ENCODE results near the gene RPS27A.
A peak's percentile ranks its signal among the peaks of the same experiment; 100 is the strongest.
"Not testable (repeated sequence)": the region's sequence is repeated elsewhere in the genome, so short reads cannot be mapped to it uniquely, and the experiment has no call there.

Gene RPS27A

GRCh38 chr2:55232084-55232862, at the start of gene RPS27A, which contains the start of gene CLHC1:
Gene RPS27A (plus strand): TSS chr2:55232688. CDS start chr2:55232825, 137 bp downstream.
Gene CLHC1 (minus strand): TSS chr2:55232293. CDS start chr2:55222411, 9,882 bp downstream.
- DNase-seq (ENCODE audit: low read depth in 2 of 2), result peak; percentile 86 to 91

DNA sequence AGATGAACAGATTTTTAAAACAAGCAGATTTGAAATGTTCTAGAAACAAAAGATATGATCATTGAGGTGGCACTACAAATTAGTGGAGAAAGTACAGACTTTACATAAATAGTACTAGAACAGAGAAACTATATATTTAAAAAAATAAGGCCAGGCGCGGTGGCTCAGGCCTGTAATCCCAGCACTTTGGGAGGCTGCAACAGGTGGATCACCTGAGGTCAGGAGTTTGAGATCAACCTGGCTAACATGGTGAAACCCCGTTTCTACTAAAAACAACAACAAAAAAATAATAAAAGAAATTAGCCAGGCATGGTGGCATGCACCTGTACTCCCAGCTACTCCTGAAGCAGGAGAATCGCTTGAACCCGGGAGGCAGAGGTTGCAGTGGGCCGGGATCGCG, 45.7 kb upstream of the RPS27A start:
- not testable (repeated sequence) for DNase-seq (ENCODE audit: low read depth in 2 of 2)

- not testable (repeated sequence) for DNase-seq (ENCODE audit: low read depth in 2 of 2)
Observed at GRCh38 chr2:55191888-55192287, 40.6 kb upstream of the RPS27A start.

DNA sequence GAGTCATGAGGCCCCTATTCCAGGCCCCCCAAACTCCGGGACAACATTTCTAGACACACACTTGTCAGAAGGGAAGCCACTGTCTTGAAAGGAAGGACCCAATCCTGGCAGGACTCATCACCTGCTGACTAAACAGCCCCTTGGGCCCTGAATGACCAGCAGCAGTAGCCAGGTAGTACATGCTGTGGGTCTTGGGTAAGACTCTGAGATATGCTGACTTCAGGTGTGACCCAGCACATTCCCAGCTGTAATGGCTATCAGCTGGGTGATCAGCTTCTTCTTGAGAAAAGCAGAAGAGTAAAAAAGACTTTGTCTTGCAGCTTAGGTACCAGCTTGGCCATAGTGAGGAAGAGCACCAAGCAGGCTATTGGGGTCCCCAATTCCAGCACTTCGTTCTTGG, 36.0 kb upstream of the RPS27A start:
- DNase-seq (ENCODE audit: low read depth in 2 of 2), result no peak

DNA sequence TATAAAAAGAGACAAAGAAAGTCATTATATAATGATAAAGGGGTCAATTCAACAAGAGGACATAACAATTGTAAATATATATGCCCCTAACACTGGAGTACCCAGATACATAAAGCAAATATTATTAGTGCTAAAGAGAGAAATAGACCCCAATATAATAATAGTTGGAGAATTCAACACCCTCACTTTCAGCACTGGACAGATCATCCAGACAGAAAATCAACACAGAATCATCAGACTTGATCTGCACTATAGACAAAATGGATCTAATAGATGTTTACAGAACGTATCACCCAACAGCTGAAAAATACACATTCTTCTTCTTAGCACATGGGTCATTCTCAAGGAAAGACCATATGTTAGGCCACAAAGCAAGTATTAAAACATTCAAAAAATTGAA, 32.1 kb upstream of the RPS27A start:
- no peak for DNase-seq (ENCODE audit: low read depth in 2 of 2)

DNA sequence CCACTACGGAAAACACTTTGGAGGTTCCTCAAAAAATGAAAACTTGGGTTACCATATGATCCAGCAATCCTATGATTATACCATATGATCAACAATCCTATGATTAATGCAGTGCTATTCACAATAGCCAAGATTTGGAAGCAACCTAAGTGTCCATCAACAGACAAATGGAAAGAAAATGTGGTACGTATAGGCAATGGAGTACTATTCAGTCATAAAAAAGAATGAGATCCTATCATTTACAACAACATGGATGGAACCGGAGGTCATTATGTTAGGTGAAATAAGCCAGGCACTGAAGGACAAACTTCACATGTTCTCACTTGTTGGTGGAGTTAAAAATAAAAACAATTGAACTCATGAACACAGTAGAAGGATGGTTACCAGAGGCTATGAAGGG, 28.0 kb upstream of the RPS27A start:
- no peak for DNase-seq (ENCODE audit: low read depth in 2 of 2)

GRCh38 chr2:55204950-55205349, 27.5 kb upstream of the RPS27A start:
- no peak for DNase-seq (ENCODE audit: low read depth in 2 of 2)

- DNase-seq (ENCODE audit: low read depth in 2 of 2), result no peak
Observed at GRCh38 chr2:55213822-55214221, 18.7 kb upstream of the RPS27A start.

DNA sequence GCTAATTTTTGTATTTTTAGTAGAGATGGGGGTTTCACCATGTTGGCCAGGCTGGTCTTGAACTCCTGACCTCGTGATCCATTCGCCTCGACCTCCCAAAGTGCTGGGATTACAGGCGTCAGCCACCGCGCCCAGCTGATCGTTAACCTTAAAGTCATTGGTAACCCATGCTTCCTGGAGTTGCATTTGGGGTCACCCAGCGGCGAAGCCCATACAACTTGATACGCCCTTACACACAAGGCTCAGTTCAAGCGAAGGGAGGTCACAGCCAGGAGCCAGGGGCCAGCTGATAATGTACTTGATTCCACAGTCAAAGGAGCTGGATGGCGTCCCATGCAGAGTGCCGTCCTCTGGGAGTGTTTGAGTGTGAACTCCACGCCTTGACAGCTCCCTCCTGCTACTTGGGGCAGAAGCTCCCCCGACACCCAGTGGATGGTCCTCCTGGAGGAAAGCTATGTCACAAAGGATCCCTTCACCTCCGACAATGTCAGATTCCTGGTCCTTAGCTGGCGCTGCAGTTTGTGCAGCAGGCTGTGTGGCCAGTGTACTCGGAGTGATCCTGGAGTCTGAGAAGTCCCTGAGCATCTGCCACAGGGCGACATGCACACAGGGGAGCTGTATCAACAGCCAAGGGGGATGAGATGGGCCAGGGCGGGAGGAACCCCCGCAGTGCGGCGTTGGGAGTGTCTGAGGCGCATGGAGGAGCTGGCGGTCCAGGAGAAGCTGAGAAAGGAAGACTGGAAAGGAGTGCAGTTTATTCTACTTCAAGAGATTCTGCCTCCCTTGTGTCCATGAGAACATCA, 8.3 kb upstream of the RPS27A start:
- no peak for DNase-seq (ENCODE audit: low read depth in 2 of 2)

DNA sequence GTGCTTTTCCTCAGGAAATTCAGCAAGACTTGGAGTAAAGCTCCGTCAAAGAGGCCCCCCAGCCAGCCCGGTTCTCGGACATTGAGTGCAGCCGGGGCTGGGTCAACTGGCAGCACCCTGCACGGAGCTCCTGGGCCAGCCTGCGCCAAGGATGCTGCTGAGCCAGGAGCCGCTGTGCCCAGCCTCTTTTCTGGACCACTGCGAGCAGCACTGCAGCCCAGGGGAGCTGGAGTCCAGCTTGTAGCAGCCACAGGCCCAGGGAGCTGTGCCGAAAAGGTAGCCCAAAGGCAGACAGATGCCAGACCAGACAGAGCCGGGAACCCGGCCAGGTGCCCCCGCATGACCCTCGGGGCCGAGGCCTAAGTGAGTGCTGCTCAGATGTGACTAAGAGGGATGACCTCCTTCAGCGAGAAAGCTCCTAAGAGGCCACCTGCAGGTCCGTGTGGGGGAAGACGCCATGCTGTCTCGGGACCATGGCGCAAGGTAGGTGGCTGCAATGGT, 7.7 kb upstream of the RPS27A start:
- DNase-seq (ENCODE audit: low read depth in 2 of 2), result no peak

- DNase-seq (ENCODE audit: low read depth in 2 of 2), result no peak
Observed at GRCh38 chr2:55225481-55226020, 6.9 kb upstream of the RPS27A start.

GRCh38 chr2:55227437-55228225, 4.9 kb upstream of the RPS27A start:
- DNase-seq (ENCODE audit: low read depth in 2 of 2), result not testable (repeated sequence)

DNA sequence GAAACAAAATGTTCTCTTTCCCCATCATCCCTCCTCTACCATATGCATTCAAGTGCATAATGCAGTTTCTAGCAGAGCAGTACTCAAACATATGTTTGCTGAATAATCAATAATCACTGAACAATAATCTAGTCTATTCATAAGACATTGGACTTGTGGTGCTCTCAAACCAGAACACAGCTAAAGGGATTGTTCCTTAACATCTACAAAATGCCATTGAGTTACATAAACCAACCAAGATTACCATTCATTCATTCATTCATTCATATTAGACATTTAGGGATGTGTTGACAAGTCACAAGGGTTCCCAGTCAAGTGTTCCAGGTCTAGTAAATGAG, 4.3 kb upstream of the RPS27A start:
- DNase-seq (ENCODE audit: low read depth in 2 of 2), result no peak

GRCh38 chr2:55229221-55229620, 3.3 kb upstream of the RPS27A start:
- DNase-seq (ENCODE audit: low read depth in 2 of 2), result no peak

- DNase-seq (ENCODE audit: low read depth in 2 of 2), result no peak
Observed at GRCh38 chr2:55230551-55230950, 1.9 kb upstream of the RPS27A start.

GRCh38 chr2:55231546-55232083, 873 bp upstream of the RPS27A start:
- no peak for DNase-seq (ENCODE audit: low read depth in 2 of 2)

- DNase-seq (ENCODE audit: low read depth in 2 of 2), result no peak
Observed at GRCh38 chr2:55232863-55233657, 572 bp downstream of the RPS27A start.

GRCh38 chr2:55233658-55233940, 1.1 kb downstream of the RPS27A start:
- DNase-seq (ENCODE audit: low read depth in 2 of 2), result no peak

DNA sequence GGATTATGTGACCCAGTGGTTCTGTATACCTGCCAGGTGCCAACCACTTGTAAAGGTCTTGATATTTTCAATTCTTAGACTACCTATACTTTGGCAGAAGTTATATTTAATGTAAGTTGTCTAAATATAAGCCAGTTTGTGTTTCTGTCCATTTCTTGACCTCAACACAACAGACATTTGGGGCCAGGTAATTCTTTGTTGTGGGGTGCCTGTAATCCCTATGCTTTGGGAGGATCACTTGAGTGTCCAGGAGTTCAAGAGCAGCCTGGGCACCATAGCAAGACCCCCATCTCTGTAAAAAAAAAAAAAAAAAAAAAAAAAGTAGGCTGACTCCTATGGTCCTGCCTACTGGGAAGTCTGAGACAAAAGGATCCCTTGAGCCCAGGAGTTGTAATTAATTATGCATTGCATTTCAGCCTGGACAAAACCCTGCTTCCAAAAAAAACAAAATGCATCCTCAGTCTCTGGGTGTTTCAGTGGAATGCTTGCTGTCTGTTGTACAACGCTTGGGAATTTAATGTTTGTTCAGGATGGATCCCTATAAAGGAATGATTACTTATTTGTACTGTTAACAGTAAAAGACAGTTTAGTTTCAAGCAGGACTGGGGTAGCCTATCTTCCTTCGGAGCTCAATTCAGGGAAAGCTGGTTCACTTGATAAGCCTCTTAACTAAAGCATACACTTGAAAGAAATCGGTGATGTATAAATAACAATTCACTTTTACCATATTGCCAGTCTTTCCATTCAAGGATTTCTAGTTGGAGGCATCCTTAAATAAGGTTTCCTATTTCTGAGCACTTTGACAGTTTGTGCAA, 3.4 kb downstream of the RPS27A start:
- no peak for DNase-seq (ENCODE audit: low read depth in 2 of 2)

GRCh38 chr2:55236992-55237543, 4.6 kb downstream of the RPS27A start:
- DNase-seq (ENCODE audit: low read depth in 2 of 2), result no peak

Measured in activated CD8-positive, alpha-beta memory T cell treated with anti-CD3 and anti-CD28 coated beads for 4 hours (primary cell).